Fibroblast of mammary gland (primary cell): ENCODE results near the gene ZNF385D.

Source experiments
- DNase-seq: peaks from one replicate; pipeline ENCODE4 v3.0.0-alpha.2; 2010; ENCODE audit warnings: low read depth
- H3K4me3 ChIP-seq: 2 replicates; pipeline ENCODE4 v1.5.1; 2011; ENCODE audit warnings: low read depth, mild to moderate bottlenecking, low read length, moderate library complexity; ENCODE audit not compliant: control insufficient read depth
- TF ChIP-seq, protein P1 (sequence below): conservative IDR thresholded peaks from 2 replicates; pipeline ENCODE4 v1.5.1; 2011; ENCODE audit warnings: low read depth, low read length, inconsistent platforms; ENCODE audit not compliant: control insufficient read depth, insufficient read depth

The ZNF385D gene

GRCh38 chr3:21613372-21614070 is 137.5 kb downstream of the ZNF385D start:
- H3K4me3 ChIP-seq, result no peak overlapping the region
- DNase-seq, result peak; percentile 58
- TF ChIP-seq, protein P1, sequence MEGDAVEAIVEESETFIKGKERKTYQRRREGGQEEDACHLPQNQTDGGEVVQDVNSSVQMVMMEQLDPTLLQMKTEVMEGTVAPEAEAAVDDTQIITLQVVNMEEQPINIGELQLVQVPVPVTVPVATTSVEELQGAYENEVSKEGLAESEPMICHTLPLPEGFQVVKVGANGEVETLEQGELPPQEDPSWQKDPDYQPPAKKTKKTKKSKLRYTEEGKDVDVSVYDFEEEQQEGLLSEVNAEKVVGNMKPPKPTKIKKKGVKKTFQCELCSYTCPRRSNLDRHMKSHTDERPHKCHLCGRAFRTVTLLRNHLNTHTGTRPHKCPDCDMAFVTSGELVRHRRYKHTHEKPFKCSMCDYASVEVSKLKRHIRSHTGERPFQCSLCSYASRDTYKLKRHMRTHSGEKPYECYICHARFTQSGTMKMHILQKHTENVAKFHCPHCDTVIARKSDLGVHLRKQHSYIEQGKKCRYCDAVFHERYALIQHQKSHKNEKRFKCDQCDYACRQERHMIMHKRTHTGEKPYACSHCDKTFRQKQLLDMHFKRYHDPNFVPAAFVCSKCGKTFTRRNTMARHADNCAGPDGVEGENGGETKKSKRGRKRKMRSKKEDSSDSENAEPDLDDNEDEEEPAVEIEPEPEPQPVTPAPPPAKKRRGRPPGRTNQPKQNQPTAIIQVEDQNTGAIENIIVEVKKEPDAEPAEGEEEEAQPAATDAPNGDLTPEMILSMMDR, result no peak

DNA sequence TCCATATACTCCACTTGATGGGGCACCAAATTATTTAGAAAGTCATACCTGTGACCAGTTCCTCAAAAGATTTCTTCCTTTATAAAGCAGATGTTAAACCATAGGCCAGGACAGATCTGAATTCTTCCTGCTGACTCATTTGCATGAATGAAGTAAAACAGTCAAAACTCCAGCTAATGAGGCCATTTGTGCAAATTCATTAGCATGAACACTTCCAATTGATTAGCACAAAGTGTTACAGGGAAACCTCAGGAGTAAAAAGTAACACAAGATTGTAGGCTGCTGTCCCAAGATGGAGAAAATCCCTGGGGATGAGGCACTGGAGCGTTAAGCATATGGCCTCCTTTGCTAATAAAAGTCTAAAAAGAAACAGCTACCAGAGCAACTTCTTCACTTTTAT is 149.8 kb downstream of the ZNF385D start:
- TF ChIP-seq, protein P1, result no peak
- no peak for DNase-seq
- H3K4me3 ChIP-seq, result no peak overlapping the region

DNA sequence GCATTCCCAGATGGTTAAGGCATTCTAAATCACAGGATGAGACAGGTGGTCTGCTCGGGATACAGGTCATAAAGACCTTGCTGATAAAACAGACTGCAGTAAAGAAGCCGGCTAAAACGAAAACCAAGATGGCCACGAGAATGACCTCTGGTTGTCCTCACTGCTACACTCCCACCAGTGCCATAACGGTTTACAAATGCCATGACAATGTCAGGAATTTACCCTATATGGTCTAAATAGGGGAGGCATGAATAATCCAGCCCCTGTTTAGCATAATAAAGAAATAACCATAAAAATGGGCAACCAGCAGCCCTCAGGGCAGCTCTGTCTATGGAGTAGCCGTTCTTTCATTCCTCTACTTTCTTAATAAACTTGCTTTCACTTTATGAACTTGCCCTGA is 151.1 kb downstream of the ZNF385D start:
- no peak for DNase-seq

GRCh38 chr3:21592828-21593227 is 158.2 kb downstream of the ZNF385D start:
- H3K4me3 ChIP-seq, result no peak overlapping the region
- no peak for DNase-seq
- TF ChIP-seq, protein P1, result no peak

More for the DNA sequence above, 151.1 kb downstream of the ZNF385D start:
- TF ChIP-seq, protein P1, result no peak
- H3K4me3 ChIP-seq, result no peak overlapping the region

- TF ChIP-seq, protein P1, result no peak
- no peak overlapping the region for H3K4me3 ChIP-seq
- DNase-seq, result peak; percentile 12
Observed at GRCh38 chr3:21587894-21588293, 163.1 kb downstream of the ZNF385D start.

DNA sequence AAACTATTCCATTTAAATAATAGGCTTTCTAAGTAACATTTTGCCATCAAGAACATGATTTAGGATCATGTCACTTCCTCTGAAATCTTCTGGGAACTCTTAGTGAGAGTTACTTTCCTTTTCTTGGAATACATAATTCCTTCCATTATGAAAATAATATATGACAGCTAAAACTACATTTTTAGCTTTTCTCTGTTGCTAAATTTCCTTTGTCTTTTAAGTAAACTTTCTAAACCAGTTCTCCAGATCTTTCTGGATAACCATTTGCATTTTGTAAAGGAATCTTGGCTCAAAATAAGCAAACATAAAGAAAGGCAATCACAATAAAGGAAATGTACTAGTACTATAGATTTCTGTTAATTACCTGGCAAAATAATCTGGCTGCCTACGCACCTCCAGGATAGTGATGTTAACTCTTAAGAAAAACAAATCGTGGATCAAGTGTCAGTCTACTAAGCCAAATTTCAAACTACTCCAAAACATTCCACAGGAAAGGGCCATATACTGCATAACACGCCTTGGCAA is 165.7 kb downstream of the ZNF385D start:
- TF ChIP-seq, protein P1, result no peak
- DNase-seq, result no peak
- no peak overlapping the region for H3K4me3 ChIP-seq
